ENCODE data around the gene CDH23.

DNA sequence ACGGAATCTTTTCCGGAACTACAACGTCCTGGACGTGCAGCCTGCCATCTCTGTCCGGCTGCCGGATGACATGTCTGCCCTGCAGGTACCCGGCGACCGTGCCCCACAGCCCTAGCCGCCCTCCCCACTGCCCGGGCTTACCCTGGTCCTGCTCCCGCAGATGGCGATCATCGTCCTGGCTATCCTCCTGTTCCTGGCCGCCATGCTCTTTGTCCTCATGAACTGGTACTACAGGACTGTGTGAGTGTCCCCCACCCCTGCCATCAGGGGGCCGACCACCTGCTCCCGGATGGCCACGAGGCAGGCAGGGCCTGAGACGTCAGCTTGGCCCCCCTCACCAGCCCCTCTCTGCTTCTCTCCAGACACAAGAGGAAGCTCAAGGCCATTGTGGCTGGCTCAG lies 414.6 kb downstream of the CDH23 start:
- TF ChIP-seq, protein P1, sequence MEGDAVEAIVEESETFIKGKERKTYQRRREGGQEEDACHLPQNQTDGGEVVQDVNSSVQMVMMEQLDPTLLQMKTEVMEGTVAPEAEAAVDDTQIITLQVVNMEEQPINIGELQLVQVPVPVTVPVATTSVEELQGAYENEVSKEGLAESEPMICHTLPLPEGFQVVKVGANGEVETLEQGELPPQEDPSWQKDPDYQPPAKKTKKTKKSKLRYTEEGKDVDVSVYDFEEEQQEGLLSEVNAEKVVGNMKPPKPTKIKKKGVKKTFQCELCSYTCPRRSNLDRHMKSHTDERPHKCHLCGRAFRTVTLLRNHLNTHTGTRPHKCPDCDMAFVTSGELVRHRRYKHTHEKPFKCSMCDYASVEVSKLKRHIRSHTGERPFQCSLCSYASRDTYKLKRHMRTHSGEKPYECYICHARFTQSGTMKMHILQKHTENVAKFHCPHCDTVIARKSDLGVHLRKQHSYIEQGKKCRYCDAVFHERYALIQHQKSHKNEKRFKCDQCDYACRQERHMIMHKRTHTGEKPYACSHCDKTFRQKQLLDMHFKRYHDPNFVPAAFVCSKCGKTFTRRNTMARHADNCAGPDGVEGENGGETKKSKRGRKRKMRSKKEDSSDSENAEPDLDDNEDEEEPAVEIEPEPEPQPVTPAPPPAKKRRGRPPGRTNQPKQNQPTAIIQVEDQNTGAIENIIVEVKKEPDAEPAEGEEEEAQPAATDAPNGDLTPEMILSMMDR (optimal IDR thresholded peaks at IDR 0.05 in 1 of 3, IDR thresholded peaks at IDR 0.05 in 1 of 3, conservative IDR thresholded peaks at IDR 0.05 in 1 of 3; ENCODE audit: extremely low read depth in 1 of 3, insufficient read depth in 2 of 3, low read length in 3 of 3): no peak
- TF ChIP-seq EZH2 (IDR thresholded peaks at IDR 0.05; ENCODE audit: low read length): no peak
